M059J (cell line): Measurements from ENCODE around the gene MARCHF10. TPM values are rescaled to one million over a fixed set of nuclear protein-coding genes. Genes with fewer than 3 reads are reported as not detected.
A peak's percentile ranks its signal among the peaks of the same experiment; 100 is the strongest.
"Not testable (repeated sequence)": the region's sequence is repeated elsewhere in the genome, so short reads cannot be mapped to it uniquely, and the experiment has no call there.

Experiments
- DNase-seq: peaks from one replicate; pipeline ENCODE4 v3.0.0-alpha.2; 2012; ENCODE audit warnings: low read depth
- total RNA-seq: library from RNA; depleted of rRNA; stranded (reverse); fragments of >200 nt; shearing (Covaris generic); gene quantifications from 2 replicates; pipeline ENCODE4 v1.2.3, GENCODE V29; 2014

MARCHF10 gene
- total RNA-seq, 1 experiment from 2014 or later = 0.05 TPM

DNA sequence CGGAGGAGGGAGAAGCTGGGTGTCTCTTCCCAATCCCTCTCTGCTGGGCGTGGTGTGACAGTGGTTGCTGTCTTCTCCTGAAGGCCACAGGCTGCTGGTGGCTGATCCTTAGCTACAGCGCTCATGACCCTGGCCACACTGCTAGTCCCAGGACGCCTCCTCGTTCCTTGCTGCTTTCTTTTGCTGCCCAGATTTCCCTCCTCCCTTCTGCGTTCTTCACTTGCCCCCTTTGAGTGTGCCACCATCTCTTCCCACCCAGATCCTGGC, 90.6 kb downstream of the MARCHF10 start:
- DNase-seq = no peak

DNA sequence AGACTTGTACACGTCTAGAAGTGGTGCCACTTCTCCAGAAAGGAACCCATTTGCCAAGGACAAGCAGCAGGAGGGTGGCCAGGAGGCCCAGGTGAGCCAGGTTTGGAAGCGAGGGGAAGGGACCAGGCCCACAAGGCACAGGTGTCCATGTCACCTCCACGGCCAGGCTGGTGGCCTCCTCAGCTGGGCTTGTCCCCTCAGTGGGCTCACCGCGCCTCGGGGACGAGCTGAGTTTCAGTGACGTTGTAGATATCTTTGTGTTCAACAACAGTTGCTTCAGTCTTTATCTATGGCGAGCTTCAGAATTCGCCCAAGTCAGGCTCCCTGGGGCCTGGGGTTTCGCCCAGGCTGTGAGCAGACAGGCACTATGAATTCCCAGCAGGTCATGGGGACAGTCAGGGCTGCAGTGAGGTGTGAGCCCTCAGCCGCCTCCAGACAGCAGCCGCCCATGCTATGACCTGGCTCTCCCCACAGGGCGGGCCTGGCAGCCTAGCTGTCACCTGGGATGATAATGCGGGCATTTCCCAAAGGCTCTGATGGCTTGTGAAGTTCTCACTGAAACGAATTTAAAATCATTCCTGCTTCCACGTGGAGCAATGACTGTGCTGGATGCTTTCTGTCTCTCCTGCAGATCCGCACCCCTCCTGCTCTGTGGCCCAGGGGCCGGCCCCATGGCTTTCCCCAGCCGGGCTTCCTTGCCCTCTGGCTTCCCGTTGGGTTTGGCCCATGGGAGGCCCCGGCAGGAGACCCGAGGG, 91.1 kb downstream of the MARCHF10 start:
- DNase-seq = no peak

DNA sequence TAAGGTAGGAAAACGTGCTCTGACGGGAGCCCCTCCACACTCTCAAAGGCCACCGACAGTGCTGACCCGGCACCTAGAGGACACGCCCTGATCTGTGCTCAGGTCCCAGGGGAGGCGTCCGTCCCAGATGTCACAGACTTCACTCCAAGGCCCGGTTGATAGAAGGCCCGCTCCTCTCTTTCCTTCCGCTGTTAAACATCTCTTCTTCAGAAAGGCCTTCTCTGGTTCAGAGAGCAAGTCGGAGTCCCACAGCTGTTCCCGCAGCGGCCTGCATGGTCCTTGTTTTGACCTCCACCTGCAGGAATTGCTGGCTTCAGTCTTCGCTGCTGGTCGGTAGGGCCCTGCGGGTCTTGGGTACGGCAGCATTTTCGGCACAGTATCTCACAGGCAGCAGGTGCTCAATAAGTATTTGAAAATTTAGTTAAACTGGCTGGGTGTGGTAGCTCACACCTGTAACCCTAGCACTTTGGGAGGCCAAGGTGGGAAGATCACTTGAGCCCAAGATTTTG, 92.2 kb downstream of the MARCHF10 start:
- DNase-seq = no peak

DNA sequence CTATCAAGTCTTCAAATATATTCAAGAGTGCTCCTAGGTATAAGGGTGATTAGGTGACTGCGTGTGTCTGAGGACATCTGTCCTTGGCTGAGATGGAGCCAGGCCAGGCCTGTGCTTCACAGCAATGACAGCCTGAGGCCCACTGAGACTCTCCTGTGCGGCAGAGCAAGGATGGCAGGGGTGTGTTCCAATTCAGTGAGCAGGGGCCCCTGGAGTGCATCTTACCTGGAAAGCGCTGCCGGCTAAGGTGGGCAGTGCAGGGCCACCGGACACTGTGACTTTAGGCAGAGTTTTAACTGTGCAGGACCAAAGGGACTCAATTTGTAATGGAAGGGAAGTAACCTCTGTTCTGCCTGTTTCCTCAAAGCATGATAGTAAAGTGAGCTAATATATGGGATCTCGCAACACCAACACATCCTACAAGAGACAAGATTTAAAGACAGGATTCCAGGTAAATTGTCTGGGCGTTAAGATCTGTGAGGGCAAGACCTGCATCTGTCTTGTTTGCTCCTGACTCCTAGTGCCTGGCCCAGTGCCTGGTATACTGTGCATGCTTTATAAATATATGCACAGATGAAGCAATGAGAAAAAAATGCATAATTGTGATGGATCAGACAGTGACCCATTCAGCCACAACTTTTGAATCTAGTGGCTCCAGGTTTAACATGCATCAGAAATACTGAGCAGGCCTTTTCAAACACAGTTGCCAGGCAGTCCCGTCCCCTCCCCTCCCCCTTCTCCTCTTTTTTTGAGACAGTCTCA, 93.9 kb downstream of the MARCHF10 start:
- DNase-seq = no peak

DNA sequence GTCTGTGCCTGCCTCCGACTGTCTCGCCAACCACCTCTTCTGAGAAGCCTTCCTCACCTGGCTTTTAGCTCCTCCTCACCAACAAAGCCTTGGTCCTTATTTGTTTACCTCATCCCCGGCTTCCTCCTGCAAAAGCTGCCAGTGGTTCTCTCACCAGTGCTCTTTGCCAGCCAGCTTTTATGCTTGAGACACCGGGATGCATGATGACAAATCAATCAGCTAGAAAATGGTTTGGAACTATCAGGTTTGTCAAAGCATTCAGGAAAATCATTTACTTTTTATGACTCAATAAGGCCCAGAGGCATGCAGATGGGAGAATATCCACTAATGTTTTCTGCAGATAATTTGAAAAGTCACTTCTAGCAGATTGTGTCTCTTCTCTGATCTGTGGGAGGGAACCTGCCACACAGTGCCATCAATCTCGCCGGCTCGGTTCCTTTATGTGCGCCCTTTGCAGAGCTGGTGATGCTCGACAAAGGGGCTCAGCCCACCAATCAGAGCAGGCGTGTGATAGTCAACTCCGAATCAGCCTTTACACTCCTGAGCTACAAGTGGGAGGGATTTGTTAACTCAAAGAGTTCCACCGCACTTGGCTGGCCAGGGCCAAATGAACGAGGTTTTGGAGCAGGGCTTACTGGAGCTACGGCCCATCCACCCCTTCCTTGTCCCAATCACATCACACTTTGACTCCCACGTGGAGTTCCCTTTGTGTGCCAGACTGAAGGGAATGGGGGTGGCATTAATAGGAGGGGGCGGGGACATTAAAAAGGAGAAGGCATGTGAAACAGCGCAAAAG, 94.8 kb downstream of the MARCHF10 start:
- no peak for DNase-seq

DNA sequence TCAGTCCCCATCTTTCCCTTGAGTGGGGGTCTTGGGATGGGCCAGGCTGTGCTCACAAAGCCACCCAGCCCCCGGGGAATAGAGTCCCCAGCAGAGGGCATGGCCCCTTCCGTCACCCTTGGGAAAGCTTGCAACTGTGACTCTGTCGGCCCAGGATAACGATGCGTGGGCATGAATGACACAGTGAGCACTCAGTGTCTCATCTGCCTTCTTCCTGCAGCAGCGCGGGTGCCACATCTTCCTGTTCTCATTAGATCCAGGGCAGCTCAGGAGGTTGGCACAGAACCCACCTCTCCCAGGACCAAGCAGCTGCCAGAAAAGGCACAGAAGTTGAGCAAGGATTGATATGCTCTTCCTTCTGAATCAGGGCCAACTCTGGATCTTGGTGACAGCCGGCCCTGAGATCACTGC, 95.9 kb downstream of the MARCHF10 start:
- no peak for DNase-seq

DNA sequence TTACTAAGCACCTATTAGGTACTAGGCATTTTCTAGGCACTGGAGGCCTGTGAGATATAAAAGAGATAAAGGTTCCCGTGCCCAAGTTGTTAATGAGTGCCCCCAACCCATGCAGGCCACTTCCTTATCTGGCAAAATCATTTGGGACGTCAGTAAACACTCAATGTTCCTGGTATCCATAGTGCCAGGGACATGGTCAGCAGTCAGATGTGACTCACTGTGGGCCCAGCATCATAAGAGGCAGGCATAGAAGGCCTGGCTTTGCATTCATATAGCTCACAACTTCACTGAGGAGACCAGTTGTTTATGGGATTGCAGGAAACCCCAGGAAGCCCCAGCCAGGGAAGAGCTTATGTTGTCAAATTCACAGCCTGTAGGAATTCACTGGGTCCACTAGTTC, 99.5 kb downstream of the MARCHF10 start:
- DNase-seq = no peak

DNA sequence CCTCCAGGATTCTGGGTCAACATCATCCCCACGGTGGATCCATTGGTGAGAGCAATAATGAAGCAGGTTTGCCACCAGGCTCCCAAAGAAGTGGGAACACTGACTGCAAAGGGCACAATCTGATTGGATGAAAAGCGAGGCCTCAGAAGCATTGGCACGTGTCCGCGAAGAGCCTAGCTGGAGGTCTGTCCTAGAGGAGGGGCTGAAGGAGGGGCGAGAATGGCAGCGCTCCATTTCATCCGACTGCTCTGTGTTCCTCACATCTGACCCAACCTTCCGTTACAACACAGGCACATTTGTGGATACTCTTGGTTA, 100.7 kb downstream of the MARCHF10 start:
- DNase-seq = no peak

DNA sequence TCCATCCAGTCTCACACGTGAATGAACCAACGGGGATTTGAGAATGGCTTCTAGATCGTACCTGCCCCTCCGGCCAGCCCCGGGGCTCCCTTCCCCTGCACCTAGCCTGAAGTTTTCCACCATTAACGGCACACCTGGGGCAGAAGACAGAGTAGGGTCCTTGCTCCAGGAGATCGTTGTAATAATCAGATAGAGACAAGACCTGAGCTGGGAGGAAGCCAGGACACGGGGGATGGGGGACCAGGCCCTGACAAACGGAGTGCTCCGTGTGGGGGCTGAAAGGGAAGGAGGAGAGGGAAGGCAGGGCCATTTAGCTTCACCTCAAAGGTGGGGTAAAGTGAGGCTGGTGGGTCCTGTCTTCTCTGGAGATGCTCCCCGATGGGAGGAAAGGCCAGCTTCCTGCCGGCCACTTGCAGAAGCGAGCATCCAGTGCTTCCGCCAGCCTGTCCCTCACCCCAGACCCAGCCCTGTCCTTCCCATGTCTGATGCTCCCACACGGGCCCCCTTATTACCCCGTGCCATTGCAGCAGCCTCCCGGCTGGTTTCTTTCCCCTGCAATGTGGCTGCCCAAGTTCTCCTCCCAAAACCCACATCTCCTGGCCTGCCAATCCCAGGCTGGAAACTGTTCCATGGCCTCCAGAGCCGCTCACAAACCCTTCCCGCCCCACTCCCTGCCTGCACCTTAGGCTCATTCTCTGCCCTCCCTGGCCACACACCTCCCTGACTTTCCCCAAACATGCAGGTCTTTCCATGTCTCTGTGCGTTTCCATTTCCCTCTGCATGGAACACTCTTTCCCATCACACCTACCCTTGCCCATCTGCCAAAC, 101.3 kb downstream of the MARCHF10 start:
- no peak for DNase-seq

DNA sequence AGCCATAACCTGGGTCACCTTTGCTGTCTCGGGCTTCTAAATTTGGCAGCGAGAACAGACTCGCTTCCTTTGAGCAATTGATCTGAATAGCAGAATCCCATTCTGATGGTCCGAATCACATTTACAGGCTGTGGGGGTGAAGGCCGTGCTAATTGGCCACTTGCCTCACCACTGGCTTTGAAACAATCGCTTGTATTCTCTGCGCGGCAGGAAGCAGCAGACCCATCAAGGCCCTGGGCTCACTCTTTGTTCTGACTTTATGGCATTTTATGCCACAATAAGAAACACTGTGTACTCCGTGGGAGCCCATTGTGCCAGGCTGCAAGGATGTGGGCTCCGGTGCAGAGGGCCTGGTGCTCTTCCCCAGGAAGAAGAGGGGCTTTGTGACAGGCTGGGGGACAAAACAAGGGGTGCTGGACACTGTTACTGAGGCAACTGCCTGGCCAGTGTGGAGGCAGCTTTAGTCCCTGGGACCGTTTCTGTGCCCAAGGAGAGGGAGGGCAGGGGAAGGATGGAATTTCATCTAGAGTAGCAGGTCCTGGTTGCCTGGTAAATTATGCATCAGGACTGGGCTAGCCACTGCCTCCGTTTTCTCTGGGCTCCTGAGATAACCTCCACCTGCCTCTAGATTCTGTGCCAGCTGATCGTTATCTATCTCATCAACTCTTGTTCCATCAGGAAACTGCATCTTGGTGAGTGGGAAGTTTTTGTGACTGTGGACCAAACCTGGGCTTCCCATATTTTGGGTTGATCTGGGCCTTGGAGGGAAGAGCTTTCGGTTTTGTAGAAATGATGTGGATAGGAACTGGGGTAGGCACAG, 102.1 kb downstream of the MARCHF10 start:
- peak; percentile 46 for DNase-seq

DNA sequence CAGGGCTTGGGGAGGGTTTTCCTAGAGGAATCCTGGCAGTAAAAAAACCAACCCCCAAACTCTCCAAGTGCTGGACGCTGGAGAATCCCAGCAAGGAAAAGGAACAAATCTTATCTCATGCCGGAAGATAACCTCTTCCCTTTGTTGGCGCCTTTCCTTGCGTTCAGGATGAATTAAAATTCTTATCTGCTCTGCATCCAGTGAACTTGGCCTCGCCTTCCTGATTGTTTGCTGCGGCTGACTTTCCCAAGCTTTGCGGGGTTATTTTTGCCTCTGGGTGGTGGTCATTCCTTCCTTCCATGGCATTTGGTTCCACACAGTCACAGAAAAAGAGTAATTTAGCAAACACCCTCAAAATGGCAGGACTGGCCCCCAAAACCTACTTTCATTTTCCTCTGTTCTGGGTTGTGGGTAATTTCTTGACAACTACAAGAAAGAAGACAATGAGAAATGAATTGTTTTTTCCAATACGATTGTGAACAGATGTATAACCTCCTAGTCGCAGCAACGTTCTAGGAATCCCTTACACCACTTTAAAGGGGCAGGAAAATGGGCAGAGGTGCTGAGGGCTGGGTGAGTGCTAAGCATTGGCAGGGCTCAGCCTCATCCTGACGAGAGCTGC, 102.8 kb downstream of the MARCHF10 start:
- peak; percentile 46 for DNase-seq

DNA sequence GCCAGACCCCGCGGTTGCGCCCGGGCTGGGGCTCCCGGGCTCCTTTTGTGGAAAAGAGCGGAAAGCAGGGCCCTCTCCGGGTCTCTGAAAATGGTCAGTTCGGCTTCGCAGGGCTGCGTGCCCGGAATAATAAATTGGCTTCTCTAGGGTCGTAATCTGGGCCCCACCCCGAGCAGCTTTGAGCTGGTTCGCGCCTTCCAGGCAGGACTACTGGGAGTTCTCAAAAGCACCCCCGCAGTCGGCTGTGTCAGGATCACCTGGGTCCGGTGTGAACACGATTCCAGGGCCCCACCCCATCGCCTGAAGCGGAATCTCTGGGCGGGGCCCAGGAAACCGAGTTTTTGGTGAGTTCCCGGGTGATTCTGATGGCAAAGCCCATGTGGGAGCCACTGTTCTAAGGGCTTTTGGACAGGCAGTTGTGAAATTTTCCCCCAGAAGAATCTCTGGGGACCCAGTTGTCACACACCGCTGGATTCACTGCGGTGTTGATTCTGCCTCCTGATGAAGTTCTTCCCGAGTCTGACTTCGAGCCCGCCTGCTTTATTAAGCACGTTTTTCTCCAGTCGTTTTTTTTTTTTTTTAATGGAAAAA, 103.6 kb downstream of the MARCHF10 start:
- DNase-seq = peak; percentile 75

DNA sequence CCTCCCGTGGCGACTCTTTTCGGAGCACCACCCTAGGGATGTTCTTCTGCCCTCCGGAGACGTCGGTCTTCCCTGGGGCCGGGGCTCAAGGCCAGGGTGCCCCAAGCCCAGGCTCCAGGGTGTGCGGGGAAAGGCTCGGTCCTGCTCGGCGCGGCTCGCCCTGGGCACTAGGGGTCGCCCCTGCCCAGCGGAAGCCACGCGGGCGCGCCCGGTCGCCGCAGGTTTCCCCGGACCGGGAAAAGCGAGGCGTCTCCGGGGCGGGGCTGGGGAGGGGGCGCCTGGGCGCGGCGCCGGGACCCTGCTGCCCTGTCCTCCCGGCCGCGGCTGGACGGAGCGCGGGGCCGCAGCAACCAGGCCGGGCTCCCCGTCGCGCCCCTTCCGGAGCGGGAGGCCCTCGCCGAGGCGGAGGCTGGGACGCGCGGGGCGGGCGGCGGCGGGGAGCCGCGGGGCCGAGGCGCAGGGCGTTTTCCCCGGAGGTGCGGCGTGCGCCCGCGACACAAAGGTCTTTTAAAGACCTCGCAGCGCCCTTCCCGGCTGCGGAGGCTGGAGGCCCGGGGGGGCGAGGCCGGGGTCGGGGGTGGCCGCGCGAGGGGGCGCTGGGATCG, 104.2 kb downstream of the MARCHF10 start:
- DNase-seq = peak; percentile 72

DNA sequence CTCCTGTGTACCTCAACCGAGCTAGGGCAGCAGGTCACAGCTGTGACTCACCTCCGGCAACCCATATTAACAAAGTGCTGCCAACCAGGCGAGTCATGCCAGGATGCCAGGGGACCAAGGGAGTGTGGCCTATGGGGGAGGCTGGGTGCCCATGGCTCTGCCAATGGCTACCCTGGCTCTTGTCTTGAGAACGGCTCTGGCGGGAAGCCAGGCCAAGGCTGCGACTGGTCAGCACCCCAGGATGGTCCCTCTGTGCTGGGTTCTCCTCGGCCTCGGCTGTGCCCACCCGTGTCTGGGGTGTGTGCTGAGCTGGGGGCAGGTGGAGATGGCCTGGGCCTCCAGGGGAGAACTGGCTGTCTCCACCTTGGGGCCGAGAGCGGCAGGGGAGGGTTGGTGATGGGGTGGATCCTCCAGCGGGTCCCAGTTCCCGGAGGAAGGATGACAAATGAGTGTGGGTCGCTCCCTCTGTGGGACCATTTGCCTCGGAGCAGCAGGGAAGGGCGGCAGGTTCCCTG, 104.8 kb downstream of the MARCHF10 start:
- peak; percentile 91 for DNase-seq

DNA sequence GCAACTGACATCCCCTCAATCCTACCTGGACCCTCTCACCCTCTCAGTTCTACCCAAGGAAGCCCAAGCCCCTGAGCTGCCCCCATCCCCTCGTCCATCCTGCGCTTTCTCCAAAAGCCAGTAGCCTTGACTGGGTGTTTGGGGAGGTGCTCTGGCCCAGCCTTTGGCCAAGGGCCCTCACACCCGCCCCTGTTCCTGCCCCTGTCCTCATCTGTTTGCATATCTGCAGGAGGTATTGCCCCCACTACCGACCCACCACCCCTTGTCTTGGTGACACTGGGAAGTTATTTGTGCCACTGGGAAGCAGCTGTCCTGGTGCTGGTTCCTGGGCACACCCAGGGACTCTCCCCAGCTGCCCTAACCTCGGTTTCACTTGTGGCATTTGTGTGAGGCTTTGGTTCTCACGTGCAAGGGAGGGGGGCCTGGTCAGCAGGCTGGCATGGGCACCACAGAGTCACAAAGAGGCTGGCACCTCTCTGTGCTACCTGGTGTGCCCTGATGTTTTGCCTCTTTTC, 105.3 kb downstream of the MARCHF10 start:
- no peak for DNase-seq

DNA sequence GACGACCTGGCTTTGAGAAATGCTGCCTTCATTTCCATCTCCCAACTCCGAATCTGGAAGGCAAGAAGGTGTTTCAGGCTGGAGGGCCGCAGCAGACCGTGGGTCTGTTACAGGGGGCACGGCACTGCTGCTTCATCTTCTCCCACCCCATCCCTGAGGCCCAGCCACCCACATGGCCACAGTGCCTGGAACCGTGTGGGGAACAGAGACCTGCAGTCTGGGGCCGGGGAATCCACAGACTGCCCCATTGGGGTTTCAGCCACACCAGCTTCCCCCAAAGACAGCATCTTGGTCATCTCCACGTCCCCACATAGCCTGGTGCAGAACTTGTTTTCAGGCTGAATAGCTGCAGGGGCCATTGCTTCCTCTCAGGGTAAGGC, 106.4 kb downstream of the MARCHF10 start:
- no peak for DNase-seq

DNA sequence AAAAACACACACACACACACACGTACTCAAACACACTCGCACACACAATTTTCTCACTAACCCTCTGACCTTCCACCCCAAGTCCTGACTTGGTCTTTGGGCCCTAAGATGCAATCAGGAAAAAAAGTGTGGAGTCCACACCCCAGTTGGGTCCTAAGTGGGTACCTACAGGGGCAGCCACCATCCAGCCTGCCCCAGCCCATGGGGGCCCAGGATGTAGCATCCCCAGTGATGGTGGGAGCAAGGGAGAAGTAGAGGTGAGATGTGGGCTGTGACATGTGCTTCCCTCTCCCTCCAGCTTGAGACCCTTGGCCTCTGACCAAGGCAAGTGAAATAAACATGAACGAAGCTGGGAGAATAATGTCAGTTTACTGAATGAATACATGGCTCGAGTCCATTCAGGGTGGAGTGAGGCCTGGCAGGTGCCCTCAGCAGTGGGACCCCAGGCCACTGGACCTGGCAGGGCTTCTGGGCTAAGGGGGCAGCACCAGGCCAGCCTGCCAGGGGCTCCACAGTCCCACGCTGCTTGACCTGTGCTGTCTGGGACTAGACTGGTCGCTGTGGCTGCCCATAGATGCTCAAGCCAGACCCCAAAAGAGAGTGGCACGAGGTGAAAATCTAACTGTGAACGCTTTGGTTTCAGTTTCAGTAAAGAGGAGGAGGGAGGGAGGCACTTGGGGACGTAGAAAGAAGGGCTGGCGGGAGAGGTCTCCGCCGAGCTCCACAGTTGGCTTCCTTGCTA, 107.0 kb downstream of the MARCHF10 start:
- no peak for DNase-seq

DNA sequence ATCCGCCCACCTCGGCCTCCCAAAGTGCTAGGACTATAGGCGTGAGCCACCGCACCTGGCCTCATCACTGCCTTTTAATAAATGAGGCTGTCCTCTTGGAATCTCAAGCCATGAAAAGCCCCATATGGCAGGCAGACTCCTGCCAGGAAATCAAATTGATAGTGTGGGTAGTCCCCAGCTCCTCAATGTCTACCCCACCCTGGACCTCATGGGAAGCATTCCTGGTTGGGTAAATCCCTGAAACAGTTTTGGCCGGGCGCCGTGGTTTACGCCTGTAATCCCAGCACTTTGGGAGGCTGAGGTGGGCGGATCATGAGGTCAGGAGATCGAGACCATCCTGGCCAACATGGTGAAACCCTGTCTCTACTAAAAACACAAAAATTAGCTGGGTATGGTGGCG, 109.7 kb downstream of the MARCHF10 start:
- not testable (repeated sequence) for DNase-seq
